ENCODE results near the gene TPRN. TPM values are rescaled to one million over a fixed set of nuclear protein-coding genes. Genes with fewer than 3 reads are reported as not detected.

TPRN gene
- total and polyA plus RNA-seq, 4 donors, result 4.3 to 10.8 (median 5.7) TPM

GRCh38 chr9:137231372-137232039 lies 31.0 kb upstream of the TPRN start:
- WGBS, 2 donors, result 82 to 90% methylated on average over 19 to 23 of the region's 23 CpGs
- no peaks in the 10 kb centered on the region for H3K9me3 ChIP-seq (ENCODE audit: control insufficient read depth, low read length)
- intact Hi-C loops (cut with DNase I), result no loop called here
- H3K4me3 ChIP-seq (ENCODE audit: low read length in 2 of 2), result no peak overlapping the region
- DNase-seq, result no peak
- H3K36me3 ChIP-seq (ENCODE audit: control insufficient read depth in 1 of 2, insufficient read depth in 2 of 2, low read length in 1 of 2), result no peaks in the 10 kb centered on the region
- no peak overlapping the region for H3K27ac ChIP-seq (ENCODE audit: low read depth in 1 of 2, low read length in 2 of 2)
- no peak for ATAC-seq (ENCODE audit: low FRiP score)
- no peaks in the 10 kb centered on the region for H3K4me1 ChIP-seq (ENCODE audit: control insufficient read depth in 1 of 2, insufficient read depth in 2 of 2, low read length in 2 of 2)
- H3K27me3 ChIP-seq (ENCODE audit: control insufficient read depth in 1 of 2, insufficient read depth in 2 of 2, low read length in 1 of 2), result no peaks in the 10 kb centered on the region

DNA sequence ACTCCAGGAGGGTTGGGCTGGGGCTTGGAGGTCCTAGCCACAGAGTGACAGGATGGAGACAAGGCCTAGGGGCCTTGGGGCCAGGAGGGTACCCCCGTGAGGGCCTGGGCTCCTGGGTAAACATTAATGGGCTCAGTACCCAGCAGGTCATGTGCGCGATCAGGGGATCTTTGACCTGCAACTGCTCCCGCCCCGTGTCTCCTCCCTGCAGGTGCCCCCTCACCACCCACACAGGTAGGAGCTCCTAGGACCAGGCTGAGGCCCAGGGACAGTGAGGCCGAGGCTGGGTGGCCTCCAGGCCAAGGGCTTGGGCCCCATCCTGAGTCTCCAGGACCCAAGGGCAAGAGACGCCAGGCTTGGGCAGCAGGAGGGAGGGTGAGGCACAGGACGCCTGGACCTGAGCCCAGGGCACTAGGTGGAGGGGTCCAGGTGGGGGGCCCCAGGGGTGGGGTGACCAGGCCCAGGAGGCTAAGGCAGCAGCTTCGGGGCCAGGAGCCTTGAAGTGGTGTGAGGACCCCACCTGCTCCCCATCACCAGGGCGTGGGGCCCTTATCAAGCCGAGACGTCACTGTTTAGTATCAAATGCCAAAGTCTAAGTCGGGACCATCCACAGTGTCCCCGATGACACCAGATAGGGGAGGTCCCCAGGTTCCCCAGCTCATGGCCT lies 30.3 kb upstream of the TPRN start, which contains the start of gene SLC34A3:
TSS of gene SLC34A3 (plus strand) at position 197 of the 667 bp plus-strand sequence. CDS start 802 bp downstream, outside the sequence.
- DNase-seq, result no peak
- no peaks in the 10 kb centered on the region for H3K27me3 ChIP-seq (ENCODE audit: control insufficient read depth in 1 of 2, insufficient read depth in 2 of 2, low read length in 1 of 2)
- H3K4me1 ChIP-seq (ENCODE audit: control insufficient read depth in 1 of 2, insufficient read depth in 2 of 2, low read length in 2 of 2), result no peaks in the 10 kb centered on the region
- no peaks in the 10 kb centered on the region for H3K9me3 ChIP-seq (ENCODE audit: control insufficient read depth, low read length)
- ATAC-seq (ENCODE audit: low FRiP score), result no peak
- 70 to 78% methylated on average over 13 to 14 of the region's 14 CpGs for WGBS, 2 donors
- intact Hi-C loops (cut with DNase I), result no loop called here
- no peak within 1 kb of the TSS for H3K4me3 ChIP-seq (ENCODE audit: low read length in 2 of 2)
- no peaks in the 10 kb centered on the region for H3K36me3 ChIP-seq (ENCODE audit: control insufficient read depth in 1 of 2, insufficient read depth in 2 of 2, low read length in 1 of 2)
- H3K27ac ChIP-seq (ENCODE audit: low read depth in 1 of 2, low read length in 2 of 2), result no peak within 1 kb of the TSS

DNA sequence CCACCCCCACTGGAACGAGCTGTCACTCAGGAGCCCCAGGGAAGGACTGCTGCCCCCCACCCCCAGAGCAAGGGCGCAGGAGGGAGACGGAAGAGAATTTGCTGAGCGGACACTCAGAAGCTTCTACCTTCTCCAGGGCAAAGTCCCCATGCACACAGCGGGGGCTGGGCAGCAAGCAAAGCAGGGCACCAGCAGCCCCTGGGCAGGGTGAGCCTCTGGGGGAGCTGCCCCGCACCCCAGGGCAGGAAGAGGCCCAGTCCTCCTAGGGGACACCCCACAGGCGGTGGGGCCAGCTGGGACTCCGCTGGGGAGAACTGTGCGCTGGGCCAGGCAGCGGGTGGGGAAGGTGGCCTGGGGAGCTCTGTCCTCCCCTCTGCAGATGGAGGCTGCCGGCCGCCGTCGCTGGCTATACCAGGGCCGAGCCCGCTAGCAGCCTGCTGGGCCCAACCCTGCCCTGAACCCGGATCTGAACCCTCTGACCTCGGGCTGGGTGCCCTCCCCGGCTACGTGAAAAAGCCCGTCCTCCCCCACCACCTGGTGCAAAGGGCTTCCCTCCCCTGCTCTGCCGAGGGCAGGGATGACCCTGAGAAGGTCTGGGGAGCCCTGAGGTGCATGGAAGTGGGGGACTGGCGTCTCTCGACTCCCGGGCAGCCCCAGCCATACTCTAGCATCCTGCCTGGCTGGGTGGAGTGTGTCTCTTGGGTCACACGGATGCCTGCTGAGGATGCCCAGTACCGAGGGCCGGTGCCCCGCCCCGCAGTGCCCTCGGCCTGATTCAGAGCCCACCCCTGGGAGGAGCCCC lies 29.6 kb upstream of the TPRN start:
- Histone ChIP-seq H3K9me3 (ENCODE audit: control insufficient read depth, low read length) (no peaks in the 10 kb centered on the region), H3K4me1 (ENCODE audit: control insufficient read depth in 1 of 2, insufficient read depth in 2 of 2, low read length in 2 of 2) (no peaks in the 10 kb centered on the region), H3K27me3 (ENCODE audit: control insufficient read depth in 1 of 2, insufficient read depth in 2 of 2, low read length in 1 of 2) (no peaks in the 10 kb centered on the region), H3K36me3 (ENCODE audit: control insufficient read depth in 1 of 2, insufficient read depth in 2 of 2, low read length in 1 of 2) (no peaks in the 10 kb centered on the region), H3K4me3 (ENCODE audit: low read length in 2 of 2) (no peak overlapping the region), H3K27ac (ENCODE audit: low read depth in 1 of 2, low read length in 2 of 2) (no peak overlapping the region)
- intact Hi-C loops (cut with DNase I), result loop anchor here (2.0 to 5.0 kb wide), 2 partner anchors 107 to 108 kb away; no protein-coding TSS in a partner anchor
- ATAC-seq (ENCODE audit: low FRiP score) (no peak), DNase-seq (no peak)
- WGBS, 2 donors, result 60 to 61% methylated on average over 28 to 31 of the region's 31 CpGs

- no peak for DNase-seq
- Histone ChIP-seq H3K27ac (ENCODE audit: low read depth in 1 of 2, low read length in 2 of 2) (no peak overlapping the region), H3K27me3 (ENCODE audit: control insufficient read depth in 1 of 2, insufficient read depth in 2 of 2, low read length in 1 of 2) (no peaks in the 10 kb centered on the region), H3K36me3 (ENCODE audit: control insufficient read depth in 1 of 2, insufficient read depth in 2 of 2, low read length in 1 of 2) (no peaks in the 10 kb centered on the region), H3K4me3 (ENCODE audit: low read length in 2 of 2) (no peak overlapping the region), H3K4me1 (ENCODE audit: control insufficient read depth in 1 of 2, insufficient read depth in 2 of 2, low read length in 2 of 2) (no peaks in the 10 kb centered on the region), H3K9me3 (ENCODE audit: control insufficient read depth, low read length) (no peaks in the 10 kb centered on the region)
- 33 to 42% methylated on average over 27 of the region's 27 CpGs for WGBS, 2 donors
- intact Hi-C loops (cut with DNase I), result loop anchor here (2.0 to 5.0 kb wide), 2 partner anchors 106 to 107 kb away; no protein-coding TSS in a partner anchor
- ATAC-seq (ENCODE audit: low FRiP score), result no peak
These were observed 28.7 kb upstream of the TPRN start for GRCh38 chr9:137228968-137229896.

DNA sequence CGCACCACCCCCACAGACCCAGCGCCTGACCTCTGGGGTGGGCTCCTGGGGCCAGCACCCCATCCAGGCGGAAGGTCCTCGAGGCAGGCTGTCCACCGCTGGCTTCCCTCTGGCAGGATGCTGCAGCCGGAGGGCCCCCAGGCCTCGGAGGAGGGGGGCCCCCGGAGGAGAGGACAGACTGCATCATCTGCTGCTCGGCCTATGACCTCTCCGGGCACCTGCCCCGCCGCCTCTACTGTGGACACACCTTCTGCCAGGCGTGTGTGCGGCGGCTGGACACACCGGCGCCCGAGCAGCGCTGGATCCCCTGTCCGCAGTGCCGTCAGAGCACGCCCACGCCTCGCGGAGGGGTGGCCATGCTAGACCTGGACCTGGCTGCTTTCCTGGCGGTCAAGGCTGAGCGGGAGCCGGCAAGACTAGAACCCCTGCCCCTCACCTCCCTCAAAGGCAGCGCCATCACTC lies 28.0 kb upstream of the TPRN start:
- no peaks in the 10 kb centered on the region for H3K36me3 ChIP-seq (ENCODE audit: control insufficient read depth in 1 of 2, insufficient read depth in 2 of 2, low read length in 1 of 2)
- no peak for DNase-seq
- WGBS, 2 donors, result 78 to 80% methylated on average over 24 to 29 of the region's 29 CpGs
- H3K27me3 ChIP-seq (ENCODE audit: control insufficient read depth in 1 of 2, insufficient read depth in 2 of 2, low read length in 1 of 2), result no peaks in the 10 kb centered on the region
- H3K9me3 ChIP-seq (ENCODE audit: control insufficient read depth, low read length), result no peaks in the 10 kb centered on the region
- H3K4me1 ChIP-seq (ENCODE audit: control insufficient read depth in 1 of 2, insufficient read depth in 2 of 2, low read length in 2 of 2), result no peaks in the 10 kb centered on the region
- intact Hi-C loops (cut with DNase I), result loop anchor here (2.0 to 5.0 kb wide), 2 partner anchors 106 kb away; no protein-coding TSS in a partner anchor
- H3K4me3 ChIP-seq (ENCODE audit: low read length in 2 of 2), result no peak overlapping the region
- no peak overlapping the region for H3K27ac ChIP-seq (ENCODE audit: low read depth in 1 of 2, low read length in 2 of 2)
- no peak for ATAC-seq (ENCODE audit: low FRiP score)

- Histone ChIP-seq H3K9me3 (ENCODE audit: control insufficient read depth, low read length) (no peaks in the 10 kb centered on the region), H3K27ac (ENCODE audit: low read depth in 1 of 2, low read length in 2 of 2) (no peak overlapping the region), H3K4me1 (ENCODE audit: control insufficient read depth in 1 of 2, insufficient read depth in 2 of 2, low read length in 2 of 2) (no peaks in the 10 kb centered on the region), H3K36me3 (ENCODE audit: control insufficient read depth in 1 of 2, insufficient read depth in 2 of 2, low read length in 1 of 2) (no peaks in the 10 kb centered on the region), H3K27me3 (ENCODE audit: control insufficient read depth in 1 of 2, insufficient read depth in 2 of 2, low read length in 1 of 2) (no peaks in the 10 kb centered on the region), H3K4me3 (ENCODE audit: low read length in 2 of 2) (no peak overlapping the region)
- intact Hi-C loops (cut with DNase I), result loop anchor here (2.0 to 5.0 kb wide), 2 partner anchors 105 to 106 kb away; no protein-coding TSS in a partner anchor
- no peak for ATAC-seq (ENCODE audit: low FRiP score)
- DNase-seq, result no peak
- WGBS, 2 donors, result 42 to 51% methylated on average over 11 to 18 of the region's 18 CpGs
These were observed 27.4 kb upstream of the TPRN start for GRCh38 chr9:137227853-137228505.

DNA sequence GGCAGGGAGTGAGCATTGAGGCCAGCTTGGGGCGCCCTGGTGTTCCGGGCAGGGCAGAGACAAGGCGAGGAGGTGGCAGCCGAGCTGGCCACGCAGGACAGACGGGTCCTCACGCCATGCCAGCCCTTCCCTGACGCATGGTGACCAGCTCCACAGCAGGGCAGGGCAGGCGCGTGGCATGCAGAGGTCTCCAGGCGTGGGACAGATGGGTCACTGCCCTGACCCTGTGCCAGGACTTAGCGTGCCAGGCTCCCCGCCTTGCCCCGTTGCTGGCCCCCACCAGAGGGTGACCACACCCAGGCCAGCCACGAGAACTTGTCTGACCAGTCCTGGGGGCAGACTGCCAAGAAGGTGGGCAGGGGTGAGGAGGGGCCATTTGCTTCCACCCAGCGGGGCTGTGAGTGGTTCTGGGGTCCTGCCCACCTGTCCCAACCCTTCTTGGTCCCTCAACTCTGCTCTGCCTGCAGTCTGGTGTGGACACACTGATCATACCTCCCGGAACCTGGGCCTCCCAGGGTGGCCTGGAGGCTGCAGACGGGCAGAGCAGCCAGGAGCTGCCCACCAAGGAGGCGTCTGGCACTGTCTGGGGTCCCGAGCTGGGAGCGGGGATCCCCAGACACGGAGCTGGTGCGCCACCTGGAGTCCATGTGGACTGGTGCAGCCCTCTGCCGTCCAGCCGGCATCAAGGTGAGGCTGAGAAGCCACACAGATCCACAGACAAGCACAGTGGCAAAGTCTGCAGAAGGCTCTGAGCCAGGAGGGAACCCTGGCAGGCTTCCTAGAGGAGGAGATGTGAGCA lies 26.7 kb upstream of the TPRN start, which contains the start of gene RNF224:
TSS of gene RNF224 (plus strand) at position 449 of the 799 bp plus-strand sequence. CDS start 834 bp downstream, outside the sequence.
- no peaks in the 10 kb centered on the region for H3K9me3 ChIP-seq (ENCODE audit: control insufficient read depth, low read length)
- intact Hi-C loops (cut with DNase I), result loop anchor here in 1 of 2 donors (5.0 kb wide), 1 partner anchor 105 kb away; no protein-coding TSS in a partner anchor
- ATAC-seq (ENCODE audit: low FRiP score) (no peak), DNase-seq (peak; percentile 80 to 91)
- H3K27me3 ChIP-seq (ENCODE audit: control insufficient read depth in 1 of 2, insufficient read depth in 2 of 2, low read length in 1 of 2), result no peaks in the 10 kb centered on the region
- H3K4me1 ChIP-seq (ENCODE audit: control insufficient read depth in 1 of 2, insufficient read depth in 2 of 2, low read length in 2 of 2), result no peaks in the 10 kb centered on the region
- no peaks in the 10 kb centered on the region for H3K36me3 ChIP-seq (ENCODE audit: control insufficient read depth in 1 of 2, insufficient read depth in 2 of 2, low read length in 1 of 2)
- no peak within 1 kb of the TSS for H3K27ac ChIP-seq (ENCODE audit: low read depth in 1 of 2, low read length in 2 of 2)
- no peak within 1 kb of the TSS for H3K4me3 ChIP-seq (ENCODE audit: low read length in 2 of 2)
- 28 to 31% methylated on average over 25 of the region's 25 CpGs for WGBS, 2 donors
